ENCODE measurements around the gene RAD18. TPM values are rescaled to one million over a fixed set of nuclear protein-coding genes. Genes with fewer than 3 reads are reported as not detected.

RAD18 gene
- total RNA-seq, 1 donor from 2014 or later = 22.1 TPM

- Mint-ChIP-seq H3K4me3 (no peak overlapping the region), H3K27me3 (ENCODE audit: insufficient read depth, low read depth) (peaks cover 9% of the 10 kb centered on the region), H3K9me3 (no peaks in the 10 kb centered on the region), H3K36me3 (no peaks in the 10 kb centered on the region), H3K4me1 (no peaks in the 10 kb centered on the region), H3K27ac (no peak overlapping the region)
- Histone ChIP-seq H2AFZ (replicated peaks) (no peak overlapping the region), H3K4me3 (no peak overlapping the region), H3K79me2 (ENCODE audit: low read depth) (no peaks in the 10 kb centered on the region), H3F3A (ENCODE audit: low read depth) (no peaks in the 10 kb centered on the region), H3K27me3 (no peaks in the 10 kb centered on the region), H3K4me2 (no peak overlapping the region), H3K9me3 (ENCODE audit: low read depth) (no peaks in the 10 kb centered on the region), H3K36me3 (no peaks in the 10 kb centered on the region), H3K9ac (no peak overlapping the region), H3K4me1 (no peaks in the 10 kb centered on the region), H4K20me1 (ENCODE audit: low read depth) (no peaks in the 10 kb centered on the region), H3K27ac (no peak overlapping the region)
- no peak for TF ChIP-seq EZH2 (IDR thresholded peaks at IDR 0.05)
- TF ChIP-seq CTCF (IDR thresholded peaks at IDR 0.05) = no peak
- no peak for TF ChIP-seq EZH2phosphoT487 (IDR thresholded peaks at IDR 0.05)
- no peak for DNase-seq (ENCODE audit: low spot score)
These were observed 110.8 kb downstream of the RAD18 start for GRCh38 chr3:8852511-8852910.

- no peaks in the 10 kb centered on the region for H3F3A ChIP-seq (ENCODE audit: low read depth)
- no peak overlapping the region for H3K4me2 ChIP-seq
- H3K4me1 ChIP-seq = no peaks in the 10 kb centered on the region
- no peak overlapping the region for H2AFZ ChIP-seq (replicated peaks)
- no peaks in the 10 kb centered on the region for H3K4me1 Mint-ChIP-seq
- no peaks in the 10 kb centered on the region for H3K9me3 Mint-ChIP-seq
- no peak overlapping the region for H3K27ac ChIP-seq
- H3K27me3 Mint-ChIP-seq (ENCODE audit: insufficient read depth, low read depth) = peaks cover 9% of the 10 kb centered on the region
- H3K4me3 ChIP-seq = no peak overlapping the region
- no peak overlapping the region for H3K9ac ChIP-seq
- TF ChIP-seq EZH2phosphoT487 (IDR thresholded peaks at IDR 0.05) (no peak), EZH2 (IDR thresholded peaks at IDR 0.05) (no peak), CTCF (IDR thresholded peaks at IDR 0.05) (no peak)
- H3K27ac Mint-ChIP-seq = no peak overlapping the region
- H4K20me1 ChIP-seq (ENCODE audit: low read depth) = no peaks in the 10 kb centered on the region
- no peaks in the 10 kb centered on the region for H3K9me3 ChIP-seq (ENCODE audit: low read depth)
- no peak for DNase-seq (ENCODE audit: low spot score)
- H3K36me3 Mint-ChIP-seq = no peaks in the 10 kb centered on the region
- H3K79me2 ChIP-seq (ENCODE audit: low read depth) = no peaks in the 10 kb centered on the region
- H3K36me3 ChIP-seq = no peaks in the 10 kb centered on the region
- no peaks in the 10 kb centered on the region for H3K27me3 ChIP-seq
- no peak overlapping the region for H3K4me3 Mint-ChIP-seq
These were observed 111.6 kb downstream of the RAD18 start for GRCh38 chr3:8851703-8852102.

GRCh38 chr3:8848696-8849131, 114.6 kb downstream of the RAD18 start:
- H3K79me2 ChIP-seq (ENCODE audit: low read depth) = no peaks in the 10 kb centered on the region
- H2AFZ ChIP-seq (replicated peaks) = no peak overlapping the region
- H3K36me3 Mint-ChIP-seq = no peaks in the 10 kb centered on the region
- H3K4me1 ChIP-seq = peaks cover 6% of the 10 kb centered on the region
- H3K36me3 ChIP-seq = no peaks in the 10 kb centered on the region
- H3K4me3 Mint-ChIP-seq = no peak overlapping the region
- no peaks in the 10 kb centered on the region for H3K9me3 ChIP-seq (ENCODE audit: low read depth)
- TF ChIP-seq CTCF (IDR thresholded peaks at IDR 0.05) = no peak
- TF ChIP-seq EZH2phosphoT487 (IDR thresholded peaks at IDR 0.05) = no peak
- no peak for TF ChIP-seq EZH2 (IDR thresholded peaks at IDR 0.05)
- DNase-seq (ENCODE audit: low spot score) = no peak
- H3K4me3 ChIP-seq = no peak overlapping the region
- peaks cover 9% of the 10 kb centered on the region for H3K27me3 Mint-ChIP-seq (ENCODE audit: insufficient read depth, low read depth)
- no peaks in the 10 kb centered on the region for H3K27me3 ChIP-seq
- no peaks in the 10 kb centered on the region for H3F3A ChIP-seq (ENCODE audit: low read depth)
- H4K20me1 ChIP-seq (ENCODE audit: low read depth) = no peaks in the 10 kb centered on the region
- no peaks in the 10 kb centered on the region for H3K9me3 Mint-ChIP-seq
- peak overlapping the region; percentile 58 for H3K27ac Mint-ChIP-seq
- H3K9ac ChIP-seq = no peak overlapping the region
- no peak overlapping the region for H3K4me2 ChIP-seq
- no peaks in the 10 kb centered on the region for H3K4me1 Mint-ChIP-seq
- H3K27ac ChIP-seq = no peak overlapping the region

Measured in neural progenitor cell (in vitro differentiated cells).